Activated B cell treated with CpG ODN at 0.5 μM for 24 hours (primary cell): Measurements from ENCODE around the gene PRKCE. TPM values are rescaled to one million over a fixed set of nuclear protein-coding genes. Genes with fewer than 3 reads are reported as not detected.

Source experiments
- ATAC-seq: fragments of 200-7000 bp; cut with Tn5 transposase; one replicate; pipeline ENCODE4 v1.10.0; 2021; ENCODE audit warnings: low read depth, mild to moderate bottlenecking, moderate library complexity
- CTCF ChIA-PET: fragments of 350-600 bp; sonication (Branson Sonifier 250); formaldehyde crosslinking; loops from one replicate; lab custom pipeline; 2021; ENCODE audit warnings: antibody characterized with exemption; lab: Charles Lee
- POLR2A ChIA-PET: fragments of 350-600 bp; sonication (Branson Sonifier 250); formaldehyde crosslinking; loops from one replicate; lab custom pipeline; 2021; ENCODE audit warnings: antibody characterized with exemption; lab: Charles Lee
- DNase-seq: peaks from one replicate; pipeline ENCODE4 v3.0.0; 2022
- H3K27ac Mint-ChIP-seq: one replicate; pipeline ENCODE4 v1.8.0; 2020; ENCODE audit warnings: mixed read lengths
- H3K27me3 Mint-ChIP-seq: one replicate; pipeline ENCODE4 v1.8.0; 2021; ENCODE audit warnings: mixed read lengths
- H3K36me3 Mint-ChIP-seq: one replicate; pipeline ENCODE4 v1.8.0; 2021; ENCODE audit warnings: low read depth, mixed read lengths
- H3K4me1 Mint-ChIP-seq: one replicate; pipeline ENCODE4 v1.8.0; 2021; ENCODE audit warnings: mixed read lengths
- H3K4me3 Mint-ChIP-seq: one replicate; pipeline ENCODE4 v1.8.0; 2020; ENCODE audit warnings: mild to moderate bottlenecking, mixed read lengths
- H3K9me3 Mint-ChIP-seq: one replicate; pipeline ENCODE4 v1.8.0; 2020; ENCODE audit warnings: mixed read lengths
- CTCF ChIP-seq: fragments of 200-600 bp; IDR thresholded peaks from one replicate; pipeline ENCODE4 v1.8.0; 2022; ENCODE audit warnings: antibody characterized with exemption, mild to moderate bottlenecking
- intact Hi-C: fragments of 100-400 bp; cut with micrococcal nuclease; formaldehyde crosslinking; loops from one replicate; pipeline ENCODE4 v1.15.1; 2024
- total RNA-seq: library from RNA; stranded (reverse); gene quantifications from 2 replicates; pipeline ENCODE4 v1.2.3, GENCODE V29; 2022

PRKCE gene
- total RNA-seq, 1 donor from 2014 or later = 53.8 TPM

GRCh38 chr2:45728458-45728942, 77.0 kb downstream of the PRKCE start:
- H3K9me3 Mint-ChIP-seq = peaks cover 5% of the 10 kb centered on the region
- DNase-seq = peak; percentile 39
- H3K4me3 Mint-ChIP-seq = peak overlapping the region; percentile 59
- POLR2A ChIA-PET = interaction anchor here (0.6 to 9.1 kb wide), 23 partner anchors 10 to 1215 kb away, joined by 3 to 211 read pairs (median 4); partner anchors contain the start of gene PRKCE
- H3K27ac Mint-ChIP-seq = peak overlapping the region; percentile 98
- no peak for TF ChIP-seq CTCF
- H3K27me3 Mint-ChIP-seq = no peaks in the 10 kb centered on the region
- ATAC-seq = peak; percentile 74
- no peaks in the 10 kb centered on the region for H3K36me3 Mint-ChIP-seq
- H3K4me1 Mint-ChIP-seq = peaks cover 93% of the 10 kb centered on the region
- CTCF ChIA-PET = interaction anchor here (1.0 to 3.9 kb wide), 10 partner anchors 14 to 207 kb away, joined by 3 to 28 read pairs (median 4); partner anchors contain the start of gene PRKCE
- intact Hi-C loops = loop anchor here (1.0 to 5.0 kb wide), 8 partner anchors 29 to 179 kb away; partner anchors contain the start of gene PRKCE

- H3K27me3 Mint-ChIP-seq = no peaks in the 10 kb centered on the region
- intact Hi-C loops = loop anchor here (2.0 to 5.0 kb wide), 3 partner anchors 19 to 177 kb away; no protein-coding TSS in a partner anchor
- H3K4me1 Mint-ChIP-seq = peaks cover 91% of the 10 kb centered on the region
- CTCF ChIA-PET = interaction anchor here (0.8 to 3.9 kb wide), 8 partner anchors 10 to 84 kb away, joined by 3 to 28 read pairs (median 6); partner anchors contain the start of gene PRKCE
- H3K27ac Mint-ChIP-seq = peak overlapping the region; percentile 98
- no peak for TF ChIP-seq CTCF
- ATAC-seq = peak; percentile 56
- H3K9me3 Mint-ChIP-seq = peaks cover 5% of the 10 kb centered on the region
- POLR2A ChIA-PET = interaction anchor here (0.6 to 9.1 kb wide), 18 partner anchors 18 to 1250 kb away, joined by 3 to 211 read pairs (median 6); partner anchors contain the start of gene PRKCE
- DNase-seq = peak; percentile 36
- peak overlapping the region; percentile 59 for H3K4me3 Mint-ChIP-seq
- H3K36me3 Mint-ChIP-seq = no peaks in the 10 kb centered on the region
These were observed 78.5 kb downstream of the PRKCE start for GRCh38 chr2:45729753-45730512.

GRCh38 chr2:45731141-45731540, 79.7 kb downstream of the PRKCE start:
- H3K36me3 Mint-ChIP-seq = no peaks in the 10 kb centered on the region
- DNase-seq (no peak), ATAC-seq (no peak)
- no peak for TF ChIP-seq CTCF
- peaks cover 91% of the 10 kb centered on the region for H3K4me1 Mint-ChIP-seq
- H3K27ac Mint-ChIP-seq = peak overlapping the region; percentile 98
- intact Hi-C loops = loop anchor here (2.0 kb wide), 1 partner anchor 18 kb away; no protein-coding TSS in a partner anchor
- peaks cover 5% of the 10 kb centered on the region for H3K9me3 Mint-ChIP-seq
- peak overlapping the region; percentile 25 for H3K4me3 Mint-ChIP-seq
- POLR2A ChIA-PET = interaction anchor here (1.5 to 9.1 kb wide), 4 partner anchors 11 to 103 kb away, joined by 3 to 211 read pairs (median 26); partner anchors contain the start of gene PRKCE
- H3K27me3 Mint-ChIP-seq = no peaks in the 10 kb centered on the region
- CTCF ChIA-PET = interaction anchor here (1.1 to 3.9 kb wide), 3 partner anchors 48 to 87 kb away, joined by 3 to 28 read pairs (median 3); no protein-coding TSS in a partner anchor

GRCh38 chr2:45732436-45732835, 81.0 kb downstream of the PRKCE start:
- no peak for DNase-seq
- peaks cover 7% of the 10 kb centered on the region for H3K36me3 Mint-ChIP-seq
- H3K4me1 Mint-ChIP-seq = peaks cover 81% of the 10 kb centered on the region
- H3K27ac Mint-ChIP-seq = peak overlapping the region; percentile 28
- peaks cover 4% of the 10 kb centered on the region for H3K9me3 Mint-ChIP-seq
- ChIA-PET POLR2A (interaction anchor here (9.1 kb wide), 1 partner anchor 80 kb away, joined by 211 read pairs; the partner anchor contains the start of gene PRKCE), CTCF (interaction anchor here (0.9 to 1.2 kb wide), 2 partner anchors 9 to 46 kb away, joined by 3 read pairs; no protein-coding TSS in a partner anchor)
- intact Hi-C loops = no loop called here
- no peak overlapping the region for H3K4me3 Mint-ChIP-seq
- ATAC-seq = no peak
- TF ChIP-seq CTCF = no peak
- H3K27me3 Mint-ChIP-seq = no peaks in the 10 kb centered on the region
